ENCODE data around the gene TERT.
"Not testable (repeated sequence)": the region's sequence is repeated elsewhere in the genome, so short reads cannot be mapped to it uniquely, and the experiment has no call there.

TERT gene

DNA sequence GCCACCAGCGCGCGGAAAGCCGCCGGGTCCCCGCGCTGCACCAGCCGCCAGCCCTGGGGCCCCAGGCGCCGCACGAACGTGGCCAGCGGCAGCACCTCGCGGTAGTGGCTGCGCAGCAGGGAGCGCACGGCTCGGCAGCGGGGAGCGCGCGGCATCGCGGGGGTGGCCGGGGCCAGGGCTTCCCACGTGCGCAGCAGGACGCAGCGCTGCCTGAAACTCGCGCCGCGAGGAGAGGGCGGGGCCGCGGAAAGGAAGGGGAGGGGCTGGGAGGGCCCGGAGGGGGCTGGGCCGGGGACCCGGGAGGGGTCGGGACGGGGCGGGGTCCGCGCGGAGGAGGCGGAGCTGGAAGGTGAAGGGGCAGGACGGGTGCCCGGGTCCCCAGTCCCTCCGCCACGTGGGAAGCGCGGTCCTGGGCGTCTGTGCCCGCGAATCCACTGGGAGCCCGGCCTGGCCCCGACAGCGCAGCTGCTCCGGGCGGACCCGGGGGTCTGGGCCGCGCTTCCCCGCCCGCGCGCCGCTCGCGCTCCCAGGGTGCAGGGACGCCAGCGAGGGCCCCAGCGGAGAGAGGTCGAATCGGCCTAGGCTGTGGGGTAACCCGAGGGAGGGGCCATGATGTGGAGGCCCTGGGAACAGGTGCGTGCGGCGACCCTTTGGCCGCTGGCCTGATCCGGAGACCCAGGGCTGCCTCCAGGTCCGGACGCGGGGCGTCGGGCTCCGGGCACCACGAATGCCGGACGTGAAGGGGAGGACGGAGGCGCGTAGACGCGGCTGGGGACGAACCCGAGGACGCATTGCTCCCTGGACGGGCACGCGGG lies at the start of gene TERT:
TSS of gene TERT (minus strand) at position 234 of the 815 bp plus-strand sequence. CDS start at position 155, 79 bp downstream.
- peak; percentile 70 for DNase-seq (ENCODE audit: low read depth)

DNA sequence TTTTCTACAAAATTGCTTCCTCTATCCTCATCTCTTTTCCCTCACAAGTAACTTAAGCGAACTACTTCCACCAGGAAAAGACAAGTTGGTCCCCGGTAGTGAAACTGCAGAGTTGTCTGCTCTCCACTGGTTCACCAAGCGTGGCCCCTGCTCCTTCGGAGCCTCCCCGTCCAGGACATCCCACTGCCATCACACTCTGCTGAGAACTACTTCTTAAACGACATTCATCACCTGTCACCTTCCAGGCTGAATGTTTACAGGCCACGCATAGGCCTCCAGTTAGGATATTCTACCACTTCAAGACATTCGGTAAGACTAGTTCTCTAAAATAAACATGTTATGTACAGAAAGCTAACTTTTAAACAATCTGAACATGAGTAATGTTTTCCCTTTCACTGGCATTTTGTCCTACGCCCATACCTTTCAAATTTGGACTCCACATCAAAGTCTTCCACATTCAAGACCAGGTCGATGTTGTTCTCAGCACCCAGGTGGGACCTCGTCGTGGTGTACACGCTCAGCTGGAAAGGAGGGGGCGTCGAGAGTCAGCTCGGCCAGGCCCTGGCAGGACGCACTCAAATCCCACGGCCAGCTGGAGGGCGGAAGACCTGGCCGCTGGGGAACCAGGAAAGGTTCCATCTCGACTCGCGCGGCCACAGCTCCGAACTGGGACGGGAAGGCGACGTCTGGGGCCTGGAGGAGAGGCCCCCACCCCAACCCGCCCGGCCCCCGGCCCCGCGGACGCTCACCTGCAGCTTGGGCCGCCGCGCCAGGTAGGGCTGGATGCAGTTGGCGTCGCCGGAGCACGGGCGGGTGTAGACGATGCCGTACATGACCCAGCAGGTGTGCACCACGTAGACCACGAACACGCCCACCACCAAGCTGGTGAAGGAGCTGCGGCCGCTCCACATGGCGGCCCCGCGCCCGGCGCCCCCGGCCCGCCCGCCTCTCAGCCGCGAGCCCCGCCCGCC lies 49.3 kb upstream of the TERT start:
- DNase-seq (ENCODE audit: low read depth): no peak

DNA sequence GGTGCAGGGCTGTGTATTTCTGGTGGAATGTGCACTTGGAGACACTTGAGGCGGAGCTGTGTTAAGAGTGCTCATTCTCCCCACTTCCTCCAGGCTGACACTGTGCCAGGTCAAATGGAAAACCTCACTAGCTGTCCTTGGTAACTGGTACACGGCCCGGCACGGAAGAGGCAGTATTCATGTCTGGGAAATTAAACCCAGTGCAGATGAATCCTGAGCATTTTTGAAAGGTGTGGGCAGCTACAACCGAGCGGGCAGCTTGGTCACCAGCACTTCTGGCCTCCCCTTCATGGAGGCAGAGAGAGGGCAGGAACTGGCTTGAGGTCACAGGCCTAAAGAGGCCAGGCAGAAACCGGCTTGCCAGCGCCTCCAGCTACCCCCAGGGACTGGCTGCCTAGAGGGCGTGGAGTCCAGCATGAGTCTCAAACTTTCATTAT lies 48.5 kb upstream of the TERT start:
- DNase-seq (ENCODE audit: low read depth): no peak

DNA sequence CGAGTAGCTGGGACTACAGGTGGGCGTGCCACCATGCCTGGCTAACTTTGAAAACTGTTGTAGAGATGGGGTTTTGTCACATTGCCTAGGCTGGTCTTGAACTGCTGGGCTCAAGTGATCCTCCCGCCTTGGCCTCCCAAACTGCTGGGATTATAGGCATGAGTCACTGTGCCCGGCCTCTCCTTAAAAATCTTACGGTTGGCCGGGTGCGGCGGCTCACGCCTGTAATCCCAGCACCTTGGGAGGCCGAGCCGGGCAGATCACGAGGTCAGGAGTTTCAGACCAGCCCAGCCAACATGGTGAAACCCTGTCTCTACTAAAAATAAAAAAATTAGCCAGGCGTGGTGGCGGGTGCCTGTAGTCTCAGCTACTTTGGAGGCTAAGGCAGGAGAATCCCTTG lies 47.8 kb upstream of the TERT start:
- not testable (repeated sequence) for DNase-seq (ENCODE audit: low read depth)

DNA sequence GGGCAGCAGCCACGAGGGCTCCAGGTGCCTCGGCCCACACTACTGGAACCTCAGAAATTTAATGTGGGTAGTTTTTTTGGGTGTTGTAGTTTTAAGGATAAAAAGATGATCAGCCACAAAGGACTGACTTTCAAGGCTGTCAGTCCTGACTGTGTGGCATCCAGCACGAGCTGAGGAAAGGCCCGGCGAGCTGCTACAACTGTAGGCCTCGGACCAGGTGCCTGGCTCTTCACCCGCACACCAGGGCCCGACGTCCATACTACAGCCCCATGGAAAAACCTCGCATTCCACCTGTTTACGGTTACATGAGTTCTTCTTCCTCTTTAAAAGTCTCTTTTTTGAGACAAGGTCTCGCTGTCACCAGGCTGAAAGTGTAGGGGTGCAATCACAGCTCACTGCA lies 47.4 kb upstream of the TERT start:
- DNase-seq (ENCODE audit: low read depth): no peak

DNA sequence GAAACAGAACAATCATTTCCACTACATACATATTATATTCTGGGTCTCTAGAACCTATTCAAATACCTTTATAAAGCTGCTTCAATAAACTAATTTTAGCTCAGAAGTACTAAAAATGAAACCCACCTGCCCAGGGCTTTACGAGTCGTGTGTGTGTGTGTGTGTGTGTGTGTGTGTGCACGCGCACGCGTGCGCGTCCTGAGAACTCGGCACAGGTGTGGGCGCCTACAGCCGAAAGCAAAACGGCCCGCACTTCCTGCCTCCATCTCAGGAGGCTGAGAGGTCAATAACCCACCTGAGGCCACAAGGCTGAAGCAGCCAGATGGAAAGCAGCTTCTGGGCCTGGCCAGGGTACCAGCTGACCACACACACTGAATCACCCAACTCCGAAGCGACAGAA lies 47.0 kb upstream of the TERT start:
- DNase-seq (ENCODE audit: low read depth): no peak

DNA sequence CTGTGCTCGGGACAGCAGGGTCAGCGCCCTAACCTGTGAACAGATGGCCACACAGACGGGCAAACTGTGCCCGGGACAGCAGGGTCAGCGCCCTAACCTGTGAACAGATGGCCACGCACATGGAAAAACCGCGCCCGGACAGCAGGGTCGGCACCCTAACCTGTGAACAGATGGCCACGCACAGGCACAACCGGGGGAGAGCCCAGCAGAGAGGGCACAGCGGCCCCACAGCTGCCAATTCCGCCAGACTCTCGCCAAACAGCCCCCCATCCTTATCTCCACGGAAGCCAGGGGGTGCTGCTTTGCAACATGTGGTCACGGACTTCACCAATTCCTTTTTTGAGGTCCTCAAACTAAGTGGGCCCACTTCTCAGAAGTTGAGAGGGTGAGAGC lies 44.9 kb upstream of the TERT start:
- not testable (repeated sequence) for DNase-seq (ENCODE audit: low read depth)

DNA sequence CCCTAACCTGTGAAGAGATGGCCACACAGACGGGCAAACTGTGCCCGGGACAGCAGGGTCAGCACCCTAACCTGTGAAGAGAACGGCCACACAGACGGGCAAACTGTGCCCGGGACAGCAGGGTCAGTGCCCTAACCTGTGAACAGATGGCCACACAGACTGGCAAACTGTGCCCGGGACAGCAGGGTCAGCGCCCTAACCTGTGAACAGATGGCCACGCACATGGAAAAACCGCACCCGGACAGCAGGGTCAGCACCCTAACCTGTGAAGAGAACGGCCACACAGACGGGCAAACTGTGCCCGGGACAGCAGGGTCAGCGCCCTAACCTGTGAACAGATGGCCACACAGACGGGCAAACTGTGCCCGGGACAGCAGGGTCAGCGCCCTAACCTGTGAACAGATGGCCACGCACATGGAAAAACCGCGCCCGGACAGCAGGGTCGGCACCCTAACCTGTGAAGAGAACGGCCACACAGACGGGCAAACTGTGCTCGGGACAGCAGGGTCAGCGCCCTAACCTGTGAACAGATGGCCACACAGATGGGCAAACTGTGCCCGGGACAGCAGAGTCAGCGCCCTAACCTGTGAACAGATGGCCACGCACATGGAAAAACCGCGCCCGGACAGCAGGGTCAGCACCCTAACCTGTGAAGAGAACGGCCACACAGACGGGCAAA lies 44.4 kb upstream of the TERT start:
- DNase-seq (ENCODE audit: low read depth): not testable (repeated sequence)

DNA sequence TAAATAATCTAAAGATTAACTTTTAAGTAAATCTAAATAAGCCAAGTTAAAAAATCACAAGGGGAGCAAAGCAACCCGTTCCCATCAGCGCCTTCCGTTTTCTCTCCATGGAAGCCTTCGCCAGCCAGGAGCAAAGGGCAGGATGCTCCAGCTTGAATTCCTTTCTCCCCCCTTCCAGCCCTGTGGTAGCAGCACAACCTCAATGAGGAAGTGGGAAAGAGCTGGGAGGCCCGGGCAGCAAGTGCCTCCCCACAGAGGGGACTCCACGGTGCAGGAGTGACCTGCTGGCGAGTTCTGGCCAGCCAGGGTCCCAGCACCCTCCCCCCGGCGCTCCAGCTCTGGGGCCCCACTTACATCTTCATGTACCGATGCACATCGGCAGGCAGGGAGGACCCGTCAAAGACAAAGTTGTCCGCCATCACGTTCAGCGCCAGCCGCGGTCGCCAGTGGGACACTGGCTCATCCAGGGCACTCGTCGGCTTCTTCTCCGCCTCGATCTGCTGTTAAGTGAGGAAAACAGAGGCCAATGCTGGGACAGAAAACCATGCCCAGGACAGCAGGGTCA lies 43.7 kb upstream of the TERT start:
- no peak for DNase-seq (ENCODE audit: low read depth)

DNA sequence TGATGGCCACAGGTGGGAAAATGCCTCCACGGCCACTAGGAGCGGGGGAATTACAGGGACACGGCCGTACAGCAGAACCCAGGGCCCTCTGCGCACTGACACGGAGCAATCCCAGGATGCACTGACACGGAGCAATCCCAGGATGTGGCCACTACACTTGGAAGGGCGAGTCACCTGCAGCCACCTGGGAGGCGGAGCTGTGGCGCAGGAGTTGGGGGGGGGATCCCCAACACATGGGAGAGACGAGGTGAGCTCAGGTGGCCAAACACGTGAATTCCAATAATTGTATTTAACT lies 43.3 kb upstream of the TERT start:
- no peak for DNase-seq (ENCODE audit: low read depth)

DNA sequence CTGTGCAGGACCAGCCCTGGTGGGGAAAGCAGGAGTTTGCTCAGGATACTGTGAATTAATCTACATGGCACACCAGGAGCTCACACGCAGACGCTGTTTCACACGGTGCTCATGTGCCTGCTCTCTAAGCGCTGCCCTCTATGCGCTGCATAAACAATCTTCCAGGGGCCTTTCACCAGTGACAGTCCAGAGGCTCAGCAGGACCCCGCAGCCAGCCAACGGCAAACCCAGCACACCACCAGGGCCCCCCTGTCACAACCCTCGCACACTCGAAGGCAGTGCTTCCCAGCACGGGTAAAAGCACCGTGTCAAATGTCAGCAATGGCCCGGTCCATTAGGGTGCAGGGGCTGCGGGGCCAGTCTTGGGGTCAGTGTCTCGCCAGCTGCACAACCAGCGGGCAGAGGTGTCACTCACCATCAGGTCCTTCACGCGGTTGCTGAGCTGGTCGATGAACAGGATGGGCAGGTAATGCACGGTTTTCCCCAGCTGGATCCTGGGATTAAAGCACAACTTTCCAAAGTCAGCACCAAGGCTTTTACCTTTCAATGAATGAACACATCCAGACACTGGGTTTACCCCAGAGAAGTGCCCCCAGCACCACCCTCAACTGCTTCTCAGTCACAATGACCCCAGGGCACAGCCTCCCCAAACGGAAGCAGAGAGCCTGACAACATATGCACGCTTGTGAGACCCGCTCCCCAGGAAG lies 42.8 kb upstream of the TERT start:
- no peak for DNase-seq (ENCODE audit: low read depth)

DNA sequence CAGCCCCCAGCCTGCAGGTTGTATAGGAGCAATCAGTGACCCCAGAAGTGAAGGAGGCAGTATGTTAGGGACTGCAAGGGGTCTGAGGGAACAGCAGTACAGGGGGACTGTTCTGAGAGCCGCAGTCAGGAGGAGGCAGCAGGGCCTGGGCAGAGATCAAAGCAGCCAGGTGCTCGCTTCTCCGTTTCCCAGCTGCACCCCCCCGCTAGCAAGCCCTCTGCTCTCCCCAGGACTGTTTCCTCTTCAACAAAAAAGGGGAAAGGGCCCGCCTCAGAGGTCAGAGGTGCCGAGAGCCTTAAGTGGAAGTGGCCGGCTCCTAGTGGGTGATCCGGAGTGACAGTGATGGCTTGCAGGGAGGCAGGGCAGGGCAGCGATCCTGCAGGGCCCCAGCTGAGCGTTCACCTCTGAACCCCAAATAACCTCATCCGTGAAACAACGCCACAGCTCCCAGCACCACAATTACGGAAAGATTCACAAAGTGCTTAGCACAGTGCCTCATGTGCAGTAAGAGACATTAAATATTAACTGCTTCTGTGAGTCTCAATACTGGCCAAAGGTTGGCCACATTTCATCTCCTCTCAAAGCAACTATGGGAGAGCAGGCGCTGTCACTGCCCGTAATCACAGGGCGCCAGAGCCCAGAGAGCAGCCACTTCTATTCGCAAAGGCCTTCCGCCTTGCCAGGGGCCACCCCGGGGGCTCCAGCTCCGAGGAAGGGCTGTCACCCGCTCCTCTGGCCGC lies 42.1 kb upstream of the TERT start:
- DNase-seq (ENCODE audit: low read depth): no peak

DNA sequence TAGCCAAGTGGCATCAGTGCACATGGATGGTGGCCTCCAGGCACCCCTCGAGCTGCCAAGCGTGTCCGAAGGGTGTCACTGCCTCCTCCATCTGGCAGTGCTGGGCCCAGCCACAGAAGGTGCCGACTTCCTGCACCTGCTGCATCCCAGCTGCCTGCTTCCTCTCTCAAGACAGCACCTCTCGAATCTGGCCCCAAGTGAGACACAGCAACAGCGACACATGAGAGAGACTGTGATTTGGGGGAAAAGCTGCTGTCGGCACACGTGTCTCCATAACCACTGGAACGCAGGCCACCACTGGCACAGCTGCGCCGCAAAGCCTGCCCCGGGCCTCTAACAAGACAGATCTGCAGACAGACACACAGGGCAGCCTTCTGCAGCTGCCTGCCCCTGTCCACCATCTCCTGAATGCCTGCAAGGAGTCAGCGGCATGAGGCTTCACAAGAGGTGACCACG lies 41.3 kb upstream of the TERT start:
- DNase-seq (ENCODE audit: low read depth): no peak

DNA sequence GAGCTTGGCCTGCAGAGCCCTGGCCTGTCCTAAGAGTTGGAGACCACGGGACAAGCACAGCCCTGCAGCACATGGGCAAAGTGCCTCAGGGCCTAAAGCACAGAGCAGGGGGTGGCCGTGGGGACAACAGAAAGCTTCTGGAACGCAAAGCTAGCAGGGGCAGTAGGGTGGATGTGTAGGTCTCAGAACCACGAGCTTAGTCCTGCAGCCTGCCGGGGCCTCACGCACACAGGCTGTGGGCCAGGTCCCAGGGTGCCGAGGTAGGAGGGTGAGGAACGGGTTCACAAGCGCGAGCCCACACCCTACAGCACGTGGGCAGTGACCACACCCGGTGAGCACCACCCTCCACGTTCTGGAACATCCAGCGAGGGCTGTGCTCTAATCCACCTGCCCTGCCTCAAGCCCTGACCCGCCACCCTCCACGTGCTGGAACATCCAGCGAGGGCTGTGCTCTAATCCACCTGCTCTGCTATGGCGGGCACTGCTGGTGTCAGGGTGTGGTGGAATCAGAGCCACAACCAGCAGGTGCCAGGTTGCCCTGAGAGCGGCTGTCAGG lies 40.8 kb upstream of the TERT start:
- no peak for DNase-seq (ENCODE audit: low read depth)

DNA sequence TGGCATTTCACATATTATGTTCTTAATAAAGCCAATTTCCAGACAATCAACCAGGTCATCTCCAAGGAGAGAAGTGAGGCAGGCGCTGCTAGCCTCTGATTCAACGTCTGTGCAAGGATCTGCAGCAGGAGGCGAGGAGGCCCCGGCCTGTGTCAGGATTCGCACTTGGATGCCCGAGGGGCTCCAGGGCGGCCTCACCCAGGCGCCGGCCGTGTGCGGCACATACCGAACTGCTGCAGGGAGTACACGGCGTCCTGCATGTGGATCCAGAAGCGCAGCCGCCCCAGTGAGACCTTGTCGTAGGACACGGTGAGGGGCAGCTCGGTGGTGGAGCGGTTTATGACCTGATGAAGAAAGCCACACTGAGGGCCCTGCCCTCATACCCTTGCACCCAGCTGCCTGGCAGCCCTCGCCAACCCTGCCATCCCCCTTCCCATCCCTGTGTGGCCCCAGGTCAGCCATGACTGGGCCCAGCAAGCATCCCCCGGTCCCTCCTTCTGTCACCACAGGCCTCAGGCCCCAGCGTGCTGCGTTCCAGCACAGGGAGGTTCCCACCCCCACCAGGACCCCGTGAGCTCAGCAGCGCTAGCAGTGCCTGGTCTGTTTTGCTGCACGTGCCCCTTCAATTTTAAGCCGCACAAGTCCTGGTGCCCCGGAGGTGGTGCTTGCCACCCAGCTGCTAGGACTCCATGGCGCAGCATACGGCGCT lies 40.1 kb upstream of the TERT start:
- no peak for DNase-seq (ENCODE audit: low read depth)

DNA sequence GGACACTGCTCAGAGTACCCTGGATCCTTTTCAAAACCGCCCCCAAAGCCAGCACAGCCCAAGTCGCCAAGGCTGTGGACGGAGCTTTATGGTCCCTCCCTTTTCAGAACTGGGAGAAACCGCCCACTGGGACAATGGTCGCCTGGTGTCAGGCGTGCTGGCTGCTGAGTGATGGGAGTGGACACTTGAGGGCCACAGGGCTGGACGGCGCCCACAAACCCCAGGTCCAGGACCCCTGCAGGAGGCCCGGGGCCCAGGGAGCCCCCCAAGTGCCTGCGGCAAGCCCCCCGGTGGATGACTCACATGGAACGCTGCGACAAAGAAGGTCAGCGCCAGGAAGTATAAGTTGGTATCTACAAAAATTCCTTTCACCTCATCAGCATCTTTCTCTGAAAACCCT lies 39.1 kb upstream of the TERT start:
- DNase-seq (ENCODE audit: low read depth): no peak

DNA sequence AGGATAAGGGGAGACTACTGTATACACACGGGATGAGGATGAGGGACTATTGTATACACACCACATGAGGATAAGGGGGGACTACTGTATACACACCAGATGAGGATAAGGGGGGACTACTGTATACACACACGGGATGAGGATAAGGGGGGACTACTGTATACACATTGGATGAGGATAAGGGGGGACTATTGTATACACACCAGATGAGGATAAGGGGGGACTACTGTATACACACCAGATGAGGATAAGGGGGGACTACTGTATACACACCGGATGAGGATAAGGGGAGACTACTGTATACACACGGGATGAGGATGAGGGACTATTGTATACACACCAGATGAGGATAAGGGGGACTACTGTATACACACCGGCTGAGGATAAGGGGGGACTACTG lies 38.4 kb upstream of the TERT start:
- not testable (repeated sequence) for DNase-seq (ENCODE audit: low read depth)

DNA sequence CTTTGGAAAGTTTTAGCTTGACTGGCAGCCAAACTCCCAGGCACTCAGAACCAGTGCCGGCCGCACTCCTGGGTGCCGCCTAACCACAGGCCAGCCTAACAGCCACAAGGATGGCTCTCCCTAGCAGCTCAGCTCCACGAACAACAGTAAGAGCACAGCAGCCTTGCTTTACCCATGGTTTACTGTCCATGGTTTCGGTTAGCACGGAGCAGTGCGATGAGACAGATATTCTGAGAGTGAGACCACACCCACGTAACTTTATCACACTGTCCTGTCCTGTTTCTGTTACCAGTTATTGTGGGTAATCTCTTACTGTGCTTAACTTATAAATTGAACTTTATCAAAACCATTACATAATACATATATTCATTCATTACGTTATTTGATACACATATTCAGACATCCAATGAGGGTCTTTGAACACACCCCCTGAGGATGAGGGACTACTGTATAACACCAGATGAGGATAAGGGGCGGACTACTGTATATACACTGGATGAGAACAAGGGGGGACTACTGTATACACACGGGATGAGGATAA lies 37.7 kb upstream of the TERT start:
- DNase-seq (ENCODE audit: low read depth): no peak

DNA sequence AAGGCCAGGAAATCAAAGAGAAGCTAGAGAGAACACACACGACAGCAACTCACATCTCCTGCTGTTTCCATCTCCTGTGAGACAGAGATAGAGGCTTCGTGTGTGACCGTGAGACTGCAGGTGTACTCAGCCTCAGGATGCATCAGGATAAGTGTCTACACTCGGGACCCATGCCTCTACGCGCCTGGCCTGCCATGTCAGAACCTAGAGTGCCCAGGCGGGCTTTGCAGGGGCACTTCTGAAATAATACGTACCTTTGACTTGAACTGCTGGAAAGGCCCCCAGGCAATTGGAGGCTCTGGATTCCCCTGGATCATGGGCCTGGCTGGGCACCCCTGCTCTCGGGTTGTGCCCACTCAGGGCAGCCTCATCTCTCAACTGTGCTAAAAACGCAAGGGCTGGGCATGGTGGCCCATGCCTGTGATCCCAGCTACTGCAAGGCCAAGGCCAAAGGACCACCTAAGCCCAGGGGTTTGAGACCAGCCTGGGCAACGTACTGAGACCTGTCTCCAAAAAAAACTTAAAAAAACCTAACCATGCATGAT lies 37.1 kb upstream of the TERT start:
- no peak for DNase-seq (ENCODE audit: low read depth)
